H1 (cell line): ENCODE measurements around the gene LAMA4.

Experiments
- ATF2 ChIP-seq: IDR thresholded peaks from 2 replicates; pipeline ENCODE4 v1.6.1; 2012; ENCODE audit warnings: low read length, inconsistent platforms
- CREB1 ChIP-seq: IDR thresholded peaks from 2 replicates; pipeline ENCODE4 v1.6.1; 2012; ENCODE audit warnings: inconsistent platforms
- CTCF ChIP-seq, 3 experiments: IDR thresholded peaks; 1 replicate in 2 of 3; 2 replicates in 1 of 3; pipeline versions ENCODE4 v1.5.1 to v1.6.1; 2011; ENCODE audit warnings: low read length in 3 of 3, mild to moderate bottlenecking in 3 of 3, inconsistent platforms in 2 of 3, low read depth in 1 of 3, moderate library complexity in 1 of 3; ENCODE audit not compliant: insufficient read depth in 1 of 3; ENCODE audit errors: control extremely low read depth in 1 of 3
- POLR2A ChIP-seq, 2 experiments: IDR thresholded peaks; 1 replicate in 1 of 2; 2 replicates in 1 of 2; pipeline ENCODE4 v1.6.1; 2011; ENCODE audit warnings: low read depth in 2 of 2, low read length in 2 of 2, mild to moderate bottlenecking in 2 of 2; ENCODE audit errors: control extremely low read depth in 1 of 2
- POLR2AphosphoS5 ChIP-seq: IDR thresholded peaks from 2 replicates; pipeline ENCODE4 v1.6.1; 2011; ENCODE audit warnings: low read depth, low read length
- SUZ12 ChIP-seq: fragments of 200-600 bp; sonication (generic); IDR thresholded peaks from 2 replicates; pipeline ENCODE4 v1.6.1; 2012; ENCODE audit warnings: mild to moderate bottlenecking, inconsistent platforms, low read length, moderate library complexity, mixed read lengths

GRCh38 chr6:112096901-112097300 lies 157.5 kb downstream of the LAMA4 start:
- TF ChIP-seq POLR2AphosphoS5, result no peak
- TF ChIP-seq ATF2, result no peak
- TF ChIP-seq CTCF (IDR thresholded peaks at IDR 0.05; ENCODE audit: control extremely low read depth in 1 of 3, insufficient read depth in 1 of 3, low read depth in 1 of 3, low read length in 3 of 3), result no peak
- TF ChIP-seq POLR2A (IDR thresholded peaks at IDR 0.05; ENCODE audit: control extremely low read depth in 1 of 2, low read depth in 2 of 2, low read length in 2 of 2), result no peak
- no peak for TF ChIP-seq CREB1
- no peak for TF ChIP-seq SUZ12
